Bronchial epithelial cell (primary cell): ENCODE data around the gene ACOX3. TPM values are rescaled to one million over a fixed set of nuclear protein-coding genes. Genes with fewer than 3 reads are reported as not detected.

ENCODE experiments used
- DNase-seq: peaks from one replicate; pipeline ENCODE4 v3.0.0-alpha.2; 2010; ENCODE audit warnings: low read depth
- FAIRE-seq: peaks from 2 replicates; lab custom pipeline; 2011; peaks lifted over from hg19 to GRCh38; lab: Jason Lieb, UNC
- H3K27me3 ChIP-seq: 2 replicates; pipeline ENCODE4 v1.5.1; 2011; ENCODE audit warnings: low read length; ENCODE audit not compliant: control insufficient read depth, insufficient read depth
- H3K36me3 ChIP-seq: 2 replicates; pipeline ENCODE4 v1.5.1; 2011; ENCODE audit warnings: low read length; ENCODE audit not compliant: control insufficient read depth, insufficient read depth
- H3K4me3 ChIP-seq: 2 replicates; pipeline ENCODE4 v1.5.1; 2011; ENCODE audit warnings: mild to moderate bottlenecking, low read depth, low read length, control low read depth
- total RNA-seq: library from RNA; depleted of rRNA; stranded (reverse); fragments of >200 nt; gene quantifications from 2 replicates; pipeline ENCODE4 v1.2.1, GENCODE V29; 2014
- TF ChIP-seq, protein P1 (sequence below): IDR thresholded peaks from 2 replicates; pipeline ENCODE4 v1.5.1; 2011; ENCODE audit warnings: mild to moderate bottlenecking, moderate library complexity, low read length, control low read depth, inconsistent platforms; ENCODE audit not compliant: insufficient read depth, severe bottlenecking

Gene ACOX3
- total RNA-seq, 1 donor from 2014 or later, result 12.4 TPM

DNA sequence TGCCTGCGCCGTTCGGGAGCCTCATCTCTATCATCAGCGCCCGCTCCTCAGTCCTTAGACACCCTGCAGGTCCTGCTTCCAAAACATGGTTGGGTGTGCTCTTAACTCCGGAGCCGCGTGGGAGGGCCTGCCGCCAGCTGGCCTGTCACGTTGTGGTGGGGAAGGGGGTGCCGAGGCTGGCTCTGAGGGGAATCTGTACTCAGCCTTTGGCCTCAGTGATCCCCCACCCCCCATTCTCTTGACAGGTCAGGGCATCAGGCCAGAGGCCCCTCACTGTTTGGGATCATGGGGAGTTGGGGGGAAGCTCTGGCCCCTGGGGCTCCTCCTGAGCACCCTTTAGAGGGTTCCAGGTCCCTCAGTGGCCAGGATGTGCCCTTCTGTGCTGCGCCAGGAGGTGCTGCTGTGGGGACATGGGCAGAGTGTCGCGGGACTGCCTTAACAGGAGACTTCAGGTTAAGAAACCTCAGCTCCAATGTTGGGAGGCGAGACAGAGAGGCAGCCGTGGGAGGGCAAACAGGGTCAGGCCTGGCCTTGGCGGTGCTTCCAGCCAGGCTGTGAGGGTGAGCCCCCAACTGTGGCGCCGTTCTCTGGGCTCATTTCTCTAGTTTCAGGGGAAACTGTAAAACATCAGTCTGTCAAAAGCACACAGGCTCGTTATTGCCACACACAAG is 33.5 kb upstream of the ACOX3 start:
- Histone ChIP-seq H3K27me3 (no peaks in the 10 kb centered on the region), H3K4me3 (no peak overlapping the region), H3K36me3 (peaks cover 14% of the 10 kb centered on the region)
- TF ChIP-seq, protein P1, sequence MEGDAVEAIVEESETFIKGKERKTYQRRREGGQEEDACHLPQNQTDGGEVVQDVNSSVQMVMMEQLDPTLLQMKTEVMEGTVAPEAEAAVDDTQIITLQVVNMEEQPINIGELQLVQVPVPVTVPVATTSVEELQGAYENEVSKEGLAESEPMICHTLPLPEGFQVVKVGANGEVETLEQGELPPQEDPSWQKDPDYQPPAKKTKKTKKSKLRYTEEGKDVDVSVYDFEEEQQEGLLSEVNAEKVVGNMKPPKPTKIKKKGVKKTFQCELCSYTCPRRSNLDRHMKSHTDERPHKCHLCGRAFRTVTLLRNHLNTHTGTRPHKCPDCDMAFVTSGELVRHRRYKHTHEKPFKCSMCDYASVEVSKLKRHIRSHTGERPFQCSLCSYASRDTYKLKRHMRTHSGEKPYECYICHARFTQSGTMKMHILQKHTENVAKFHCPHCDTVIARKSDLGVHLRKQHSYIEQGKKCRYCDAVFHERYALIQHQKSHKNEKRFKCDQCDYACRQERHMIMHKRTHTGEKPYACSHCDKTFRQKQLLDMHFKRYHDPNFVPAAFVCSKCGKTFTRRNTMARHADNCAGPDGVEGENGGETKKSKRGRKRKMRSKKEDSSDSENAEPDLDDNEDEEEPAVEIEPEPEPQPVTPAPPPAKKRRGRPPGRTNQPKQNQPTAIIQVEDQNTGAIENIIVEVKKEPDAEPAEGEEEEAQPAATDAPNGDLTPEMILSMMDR, result no peak
- DNase-seq (no peak), FAIRE-seq (no peak)

GRCh38 chr4:8473198-8473919 is 32.8 kb upstream of the ACOX3 start:
- no peak for DNase-seq
- Histone ChIP-seq H3K36me3 (peaks cover 16% of the 10 kb centered on the region), H3K27me3 (no peaks in the 10 kb centered on the region), H3K4me3 (no peak overlapping the region)
- TF ChIP-seq, protein P1, result no peak
- FAIRE-seq, result no peak

DNA sequence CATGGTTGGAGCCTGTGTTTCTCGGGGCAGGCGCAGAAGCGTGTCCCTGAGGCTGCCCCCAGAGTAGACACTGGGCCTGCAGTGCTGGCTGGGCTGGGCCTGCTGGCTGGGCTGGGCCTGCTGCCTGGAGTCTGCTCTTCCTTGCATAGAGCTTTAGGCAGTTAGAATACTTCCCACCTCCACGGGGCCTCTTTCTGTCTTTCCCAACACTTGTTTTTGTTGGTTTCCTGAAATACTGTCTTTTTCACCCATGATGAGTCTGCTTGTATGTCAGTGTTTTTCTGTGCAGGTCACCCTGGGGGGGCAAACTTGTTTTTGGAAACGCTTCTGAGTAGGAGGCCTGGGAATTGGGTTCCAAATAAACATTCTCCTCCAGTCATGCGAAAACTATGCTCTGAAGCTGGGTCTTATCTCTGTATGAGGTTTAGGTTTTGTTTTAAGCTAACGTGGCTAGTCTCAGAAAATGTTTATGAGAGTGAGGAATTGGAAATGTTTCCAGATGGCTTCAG is 32.2 kb upstream of the ACOX3 start:
- TF ChIP-seq, protein P1, result no peak
- FAIRE-seq, result no peak
- Histone ChIP-seq H3K27me3 (no peaks in the 10 kb centered on the region), H3K36me3 (peaks cover 19% of the 10 kb centered on the region), H3K4me3 (no peak overlapping the region)
- DNase-seq, result no peak

DNA sequence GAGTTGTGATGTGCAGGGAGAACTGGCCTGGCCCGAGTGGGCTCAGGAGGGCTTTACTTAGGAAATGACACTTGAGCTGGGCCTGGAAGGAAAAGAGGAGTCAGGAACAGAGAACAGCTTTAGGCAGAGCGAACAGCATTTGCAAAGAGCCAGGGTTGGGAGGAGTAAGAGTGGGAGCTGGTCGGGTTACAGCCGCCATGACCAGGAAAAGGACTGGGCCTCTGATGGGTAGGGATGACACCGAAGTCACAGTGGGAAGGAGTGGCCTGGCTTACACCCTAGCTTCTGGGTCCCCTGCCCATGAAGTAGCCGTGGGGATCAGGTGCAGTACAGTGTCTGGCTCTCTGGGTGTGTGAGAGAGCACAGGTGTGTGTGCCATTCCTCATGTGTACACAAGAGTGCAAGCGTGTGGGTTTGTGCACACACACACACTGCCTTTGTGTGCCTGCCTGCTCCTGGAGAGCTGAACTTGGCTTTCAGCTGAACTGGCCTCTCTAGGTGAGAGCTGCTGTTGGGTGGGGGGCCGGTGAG is 31.7 kb upstream of the ACOX3 start:
- FAIRE-seq (no peak), DNase-seq (no peak)
- peaks cover 19% of the 10 kb centered on the region for H3K36me3 ChIP-seq
- no peaks in the 10 kb centered on the region for H3K27me3 ChIP-seq
- TF ChIP-seq, protein P1, result no peak
- H3K4me3 ChIP-seq, result no peak overlapping the region

DNA sequence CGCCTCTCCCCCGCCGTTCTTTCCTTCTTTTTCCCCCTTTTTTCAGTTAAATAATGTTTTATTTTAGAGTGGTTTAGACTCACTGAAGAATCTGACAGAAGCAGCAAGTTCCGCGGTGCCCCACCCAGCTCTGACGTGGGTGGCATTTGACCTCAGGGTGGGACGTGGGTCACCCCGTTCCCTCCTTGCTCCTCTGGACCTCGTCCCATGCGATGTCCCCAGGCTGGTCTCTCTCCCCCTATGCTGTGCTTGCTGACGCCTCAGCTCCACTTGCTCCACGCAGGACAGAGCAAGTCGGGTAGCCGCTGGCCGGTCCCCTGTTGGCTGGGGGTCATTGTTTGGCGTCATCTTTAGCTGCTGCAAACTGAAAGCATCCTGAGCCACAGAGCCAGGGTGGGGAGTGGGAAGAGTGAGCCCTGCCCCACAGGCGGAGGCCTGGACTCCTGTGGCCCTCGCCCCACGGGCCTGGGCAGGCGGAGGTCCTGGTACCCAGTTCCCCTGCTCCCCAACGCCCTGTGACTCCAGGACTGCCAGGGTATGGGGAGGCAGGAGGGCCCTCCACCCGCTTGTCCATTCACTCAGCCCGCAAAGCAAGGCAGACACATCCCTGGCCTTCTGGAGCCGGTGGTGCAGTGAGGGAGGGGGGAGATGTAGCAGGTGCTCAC is 30.8 kb upstream of the ACOX3 start:
- no peak for DNase-seq
- peaks cover 21% of the 10 kb centered on the region for H3K36me3 ChIP-seq
- FAIRE-seq, result no peak

More for the DNA sequence above, 30.8 kb upstream of the ACOX3 start:
- Histone ChIP-seq H3K4me3 (no peak overlapping the region), H3K27me3 (no peaks in the 10 kb centered on the region)
- TF ChIP-seq, protein P1, result no peak
